OCI-LY3 (cell line): ENCODE measurements around the gene ZNF444.

ENCODE experiments used
- CTCF ChIP-seq: fragments of 200-600, 300-600 bp; sonication (generic); IDR thresholded peaks from 2 replicates; pipeline ENCODE4 v1.5.1; 2014; ENCODE audit warnings: antibody characterized with exemption, low read length, low read depth
- EZH2phosphoT487 ChIP-seq: fragments of 200-600 bp; shearing (Covaris generic); IDR thresholded peaks from 2 replicates; pipeline ENCODE4 v1.6.1; 2018; ENCODE audit warnings: antibody characterized with exemption, mixed run types, low read depth

GRCh38 chr19:56146904-56147303 is 5.8 kb downstream of the ZNF444 start:
- TF ChIP-seq CTCF (no peak), EZH2phosphoT487 (no peak)
